ENCODE results near the gene SC5D.

GRCh38 chr11:121291319-121291718, 1.3 kb upstream of the SC5D start:
- TF ChIP-seq CTCF (IDR thresholded peaks at IDR 0.05) (no peak), IRF2 (CRISPR knock-in tag; IDR thresholded peaks at IDR 0.05; ENCODE audit: borderline replicate concordance, low read depth) (no peak), NFYB (CRISPR knock-in tag; conservative IDR thresholded peaks at IDR 0.05; ENCODE audit: low read depth) (no peak), ZNF138 (CRISPR knock-in tag; conservative IDR thresholded peaks at IDR 0.05) (no peak), MAX (CRISPR knock-in tag; IDR thresholded peaks at IDR 0.05) (no peak)
